Neural progenitor cell (in vitro differentiated cells): ENCODE results near the gene FAM131C.

ENCODE experiments used
- EZH2 ChIP-seq: fragments of 200-600 bp; sonication (generic); IDR thresholded peaks from 2 replicates; pipeline ENCODE4 v1.6.1; 2017; ENCODE audit warnings: antibody characterized with exemption, mild to moderate bottlenecking, moderate library complexity
- EZH2phosphoT487 ChIP-seq: fragments of 200-600 bp; sonication (generic); IDR thresholded peaks from 2 replicates; pipeline ENCODE4 v1.6.1; 2017; ENCODE audit warnings: antibody characterized with exemption
- TF ChIP-seq, protein P1 (sequence below): fragments of 200-600 bp; sonication (generic); IDR thresholded peaks from 2 replicates; pipeline ENCODE4 v1.5.1; 2017; ENCODE audit warnings: antibody characterized with exemption, mild to moderate bottlenecking

DNA sequence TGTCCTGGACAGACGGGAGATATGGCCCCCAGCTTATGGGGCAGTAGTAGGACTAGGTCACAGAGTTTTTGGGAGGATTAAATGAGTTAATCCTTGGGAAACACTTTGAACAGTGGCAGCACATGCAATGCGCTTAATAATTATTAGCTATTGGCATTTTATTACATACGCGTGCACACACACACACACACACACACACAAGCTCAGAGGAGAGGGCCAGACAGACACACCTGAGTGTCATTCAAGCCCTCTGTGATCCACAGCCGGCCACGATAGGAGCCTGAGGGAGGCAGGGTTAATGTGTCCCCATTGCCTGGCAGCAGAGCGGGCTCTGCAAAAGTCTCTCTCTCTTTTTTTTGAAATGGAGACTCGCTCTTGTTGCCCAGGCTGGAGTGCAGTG lies 44.5 kb upstream of the FAM131C start:
- TF ChIP-seq, protein P1, sequence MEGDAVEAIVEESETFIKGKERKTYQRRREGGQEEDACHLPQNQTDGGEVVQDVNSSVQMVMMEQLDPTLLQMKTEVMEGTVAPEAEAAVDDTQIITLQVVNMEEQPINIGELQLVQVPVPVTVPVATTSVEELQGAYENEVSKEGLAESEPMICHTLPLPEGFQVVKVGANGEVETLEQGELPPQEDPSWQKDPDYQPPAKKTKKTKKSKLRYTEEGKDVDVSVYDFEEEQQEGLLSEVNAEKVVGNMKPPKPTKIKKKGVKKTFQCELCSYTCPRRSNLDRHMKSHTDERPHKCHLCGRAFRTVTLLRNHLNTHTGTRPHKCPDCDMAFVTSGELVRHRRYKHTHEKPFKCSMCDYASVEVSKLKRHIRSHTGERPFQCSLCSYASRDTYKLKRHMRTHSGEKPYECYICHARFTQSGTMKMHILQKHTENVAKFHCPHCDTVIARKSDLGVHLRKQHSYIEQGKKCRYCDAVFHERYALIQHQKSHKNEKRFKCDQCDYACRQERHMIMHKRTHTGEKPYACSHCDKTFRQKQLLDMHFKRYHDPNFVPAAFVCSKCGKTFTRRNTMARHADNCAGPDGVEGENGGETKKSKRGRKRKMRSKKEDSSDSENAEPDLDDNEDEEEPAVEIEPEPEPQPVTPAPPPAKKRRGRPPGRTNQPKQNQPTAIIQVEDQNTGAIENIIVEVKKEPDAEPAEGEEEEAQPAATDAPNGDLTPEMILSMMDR, result no peak
- TF ChIP-seq EZH2phosphoT487 (no peak), EZH2 (no peak)
